NCI-H82 (cell line): Measurements from ENCODE around the gene MTA3.
A peak's percentile ranks its signal among the peaks of the same experiment; 100 is the strongest.
"Not testable (repeated sequence)": the region's sequence is repeated elsewhere in the genome, so short reads cannot be mapped to it uniquely, and the experiment has no call there.

Source experiments
- DNase-seq: peaks from one replicate; lab custom pipeline; 2025; lab: John Stamatoyannopoulos, UW

MTA3 gene

DNA sequence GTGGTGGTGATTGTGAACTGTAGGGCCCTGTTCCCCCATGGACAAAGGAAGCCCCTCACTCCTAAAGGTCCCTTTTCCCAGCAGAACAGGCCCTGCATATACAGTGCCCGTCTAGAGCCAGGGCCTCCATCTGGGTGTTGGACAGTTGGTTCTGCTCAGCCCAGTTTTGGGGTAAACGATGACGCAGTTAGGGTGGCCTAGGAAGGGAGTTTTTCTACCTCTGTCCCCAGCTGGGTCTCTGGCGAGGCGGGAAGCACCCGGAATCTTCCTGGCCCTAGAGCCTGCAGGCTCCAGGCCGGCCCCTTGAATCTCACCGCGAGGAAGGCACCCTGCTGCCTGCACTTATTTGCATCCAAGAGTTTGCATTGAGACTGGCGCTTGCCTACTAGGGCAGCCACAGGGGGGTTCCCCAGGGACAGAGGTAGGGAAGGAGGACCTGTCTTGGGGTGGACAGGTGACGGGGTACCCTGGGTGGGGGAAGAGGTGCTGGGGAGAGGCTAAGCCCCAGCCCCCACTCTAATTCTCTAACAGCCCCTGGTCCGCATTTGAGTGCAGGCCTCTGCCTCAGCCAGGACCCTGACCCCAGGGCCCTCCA lies 529 bp upstream of the MTA3 start:
- DNase-seq = peak; percentile 57

- peak; percentile 64 for DNase-seq
Observed at GRCh38 chr2:42569116-42569711, 782 bp downstream of the MTA3 start.

DNA sequence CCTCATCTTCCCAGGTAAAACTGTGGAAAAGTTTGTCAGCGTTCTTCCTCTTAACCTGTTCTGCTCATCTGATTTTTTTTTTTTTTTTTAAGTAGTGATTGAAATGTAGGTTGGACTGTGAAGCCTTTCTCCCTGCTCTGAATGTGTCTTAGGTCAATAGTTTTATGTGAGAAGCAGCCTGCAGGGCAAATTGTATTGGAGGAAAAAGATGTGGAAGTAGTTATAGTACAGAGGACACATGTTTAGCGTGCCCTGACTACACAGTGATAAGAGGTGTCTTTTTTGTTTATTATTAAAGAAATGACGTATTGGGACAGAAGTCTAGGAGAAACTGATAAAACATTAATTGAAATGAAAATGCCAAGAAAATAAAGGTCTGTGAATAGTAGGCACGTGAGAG lies 1.5 kb downstream of the MTA3 start:
- DNase-seq = peak; percentile 21

DNA sequence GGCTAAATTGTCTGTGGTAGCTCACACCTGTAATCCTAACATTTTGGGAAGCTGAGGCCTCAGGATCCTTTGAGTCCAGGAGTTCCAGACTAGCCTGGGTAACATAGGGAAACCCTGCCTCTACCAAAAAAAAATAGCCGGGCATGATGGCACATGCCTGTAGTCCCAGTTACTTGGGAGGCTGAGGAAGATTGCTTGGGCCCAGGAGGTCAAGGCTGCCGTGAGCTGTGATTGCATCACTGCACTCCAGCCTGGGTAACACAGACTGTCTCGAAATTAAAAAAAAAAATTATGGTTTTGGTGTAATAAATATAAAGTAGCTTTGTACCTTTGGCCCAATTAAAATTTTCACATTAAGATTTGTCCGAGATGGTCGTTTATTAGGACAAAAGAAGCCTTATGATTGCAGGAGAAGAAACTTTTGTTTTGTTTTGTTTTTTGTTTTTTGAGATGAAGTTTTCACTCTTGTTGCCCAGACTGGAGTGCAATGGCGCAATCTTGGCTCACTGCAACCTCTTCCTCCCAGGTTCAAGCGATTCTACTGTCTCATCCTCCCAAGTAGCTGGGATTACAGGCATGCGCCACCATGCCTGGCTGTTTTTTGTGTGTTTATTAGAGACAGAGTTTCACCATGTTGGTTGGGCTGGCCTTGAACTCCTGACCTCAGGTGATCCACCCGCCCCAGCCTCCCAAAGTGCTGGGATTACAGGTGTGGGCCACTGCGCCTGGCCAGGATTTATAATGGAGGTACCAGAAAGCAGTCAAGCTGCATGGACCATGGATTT lies 4.1 kb downstream of the MTA3 start:
- no peak for DNase-seq

DNA sequence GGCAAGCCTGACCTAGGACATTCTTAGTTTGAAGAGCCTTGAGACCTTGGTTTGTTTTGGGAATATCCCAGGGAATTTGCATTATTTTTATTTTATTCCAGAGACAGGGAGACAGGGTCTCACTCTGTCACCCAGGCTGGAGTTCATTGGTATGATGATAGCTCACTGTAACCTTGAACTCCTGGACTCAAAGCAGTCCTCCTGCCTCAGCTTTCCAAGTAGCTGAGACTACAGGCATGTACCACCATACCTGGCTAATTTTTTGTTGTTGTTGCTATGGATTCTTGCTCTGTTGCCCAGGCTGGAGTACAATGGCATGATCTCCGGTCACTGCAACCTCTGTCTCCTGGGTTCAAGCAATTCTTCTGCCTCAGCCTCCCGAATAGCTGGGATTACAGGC lies 4.8 kb downstream of the MTA3 start:
- DNase-seq = no peak

GRCh38 chr2:42575458-42576064 lies 7.1 kb downstream of the MTA3 start:
- no peak for DNase-seq

DNA sequence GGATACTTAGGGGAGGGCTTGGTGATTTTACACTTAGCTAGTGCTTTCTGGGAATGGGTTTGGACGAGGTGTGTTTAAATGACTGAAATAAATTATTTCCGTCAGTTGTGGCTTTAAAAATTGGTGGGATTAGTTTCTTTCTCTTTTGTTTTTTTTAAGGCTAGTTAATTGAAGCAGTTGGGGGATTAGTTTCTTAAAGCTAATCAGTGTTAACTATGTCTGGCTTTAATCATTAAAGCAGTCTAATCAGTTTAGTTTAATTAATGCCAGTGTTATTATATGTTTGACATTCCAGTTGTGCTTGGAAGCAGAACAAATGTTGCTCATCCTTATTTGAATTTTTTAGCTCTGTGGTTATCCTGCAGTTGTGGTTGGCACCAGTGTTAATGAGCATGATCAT lies 10.2 kb downstream of the MTA3 start:
- DNase-seq = peak; percentile 43

DNA sequence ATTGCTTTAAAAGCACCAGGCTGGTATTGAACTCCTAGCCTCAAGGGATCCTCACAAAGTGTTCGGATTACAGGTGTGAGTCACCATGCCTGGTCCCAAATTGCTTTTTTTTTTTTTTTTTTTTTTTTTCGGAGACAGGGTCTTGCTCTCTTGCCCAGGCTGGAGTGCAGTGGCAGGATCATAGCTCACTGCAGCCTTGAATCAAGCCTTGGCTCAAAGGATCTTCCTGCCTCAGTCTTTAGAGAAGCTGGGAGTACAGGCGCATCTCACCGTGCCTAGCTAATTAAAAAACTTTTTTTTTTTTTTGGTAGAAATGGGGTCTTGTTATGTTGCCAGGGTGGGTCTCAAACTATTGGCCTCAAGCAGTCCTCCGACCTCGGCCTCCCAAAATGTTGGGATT lies 12.8 kb downstream of the MTA3 start:
- DNase-seq = no peak

GRCh38 chr2:42584628-42585027 lies 16.2 kb downstream of the MTA3 start:
- DNase-seq = not testable (repeated sequence)

DNA sequence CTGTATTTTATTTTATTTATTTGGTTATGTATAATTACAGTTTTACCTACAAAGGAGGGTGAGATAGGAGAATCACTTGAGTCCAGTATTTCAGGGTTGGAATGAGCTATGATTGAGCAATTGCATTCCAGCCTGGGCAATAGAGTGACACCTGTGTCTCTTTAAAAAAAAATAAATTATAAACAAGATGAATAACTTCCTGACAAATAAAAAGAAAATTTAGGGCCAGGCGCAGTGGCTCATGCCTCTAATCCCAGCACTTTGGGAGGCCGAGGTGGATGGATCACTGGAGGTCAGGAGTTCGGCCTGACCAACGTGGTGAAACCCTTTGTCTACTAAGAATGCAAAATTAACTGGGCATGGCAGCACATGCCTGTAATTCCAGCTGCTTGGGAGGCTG lies 17.3 kb downstream of the MTA3 start:
- no peak for DNase-seq

DNA sequence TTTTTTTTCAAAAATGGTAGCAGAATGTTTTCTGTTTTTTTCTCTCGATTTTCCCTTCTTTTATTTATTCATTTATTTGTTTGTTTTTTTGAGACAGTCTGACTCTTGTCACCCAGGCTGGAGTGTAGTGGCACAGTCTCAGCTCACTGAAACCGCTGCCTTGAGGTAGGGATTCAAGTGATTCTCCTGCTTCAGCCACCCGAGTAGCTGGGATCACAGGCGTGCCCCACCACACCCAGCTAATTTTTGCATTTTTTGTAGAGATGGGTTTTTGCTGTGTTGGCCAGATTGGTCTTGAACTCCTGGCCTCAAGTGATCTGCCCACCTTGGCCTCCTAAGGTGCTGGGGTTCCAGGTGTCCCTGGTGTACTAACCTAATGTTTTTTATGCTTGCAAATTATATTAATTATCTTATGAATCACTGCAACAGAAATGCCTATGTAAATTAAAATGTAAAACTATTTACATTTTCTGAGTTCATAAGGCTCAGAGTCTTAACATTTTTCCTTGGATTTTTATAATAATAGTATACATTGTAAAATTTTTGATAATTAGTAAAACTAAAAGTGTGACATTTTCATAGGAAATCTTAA lies 19.2 kb downstream of the MTA3 start:
- no peak for DNase-seq

- DNase-seq = no peak
Observed at GRCh38 chr2:42588121-42588520, 19.7 kb downstream of the MTA3 start.

DNA sequence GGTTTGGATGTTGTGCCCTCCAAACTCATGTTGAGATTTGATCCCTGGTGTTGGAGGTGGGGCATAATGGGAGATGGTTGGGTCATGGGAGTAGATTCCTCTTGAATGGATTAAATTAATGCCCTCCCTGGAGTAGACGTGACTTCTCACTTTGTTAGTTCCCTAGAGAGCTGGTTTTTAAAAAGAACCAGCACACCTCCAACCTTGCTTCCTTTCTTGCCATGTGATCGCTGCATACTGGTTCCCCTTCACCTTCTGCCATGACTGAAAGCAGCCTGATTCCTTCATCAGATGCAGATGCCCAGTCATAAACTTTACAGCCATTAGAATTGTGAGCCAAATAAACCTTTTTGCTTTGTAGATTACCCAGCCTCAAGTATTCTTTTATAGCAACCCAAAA lies 21.7 kb downstream of the MTA3 start:
- no peak for DNase-seq

- DNase-seq = no peak
Observed at GRCh38 chr2:42593282-42593681, 24.9 kb downstream of the MTA3 start.

DNA sequence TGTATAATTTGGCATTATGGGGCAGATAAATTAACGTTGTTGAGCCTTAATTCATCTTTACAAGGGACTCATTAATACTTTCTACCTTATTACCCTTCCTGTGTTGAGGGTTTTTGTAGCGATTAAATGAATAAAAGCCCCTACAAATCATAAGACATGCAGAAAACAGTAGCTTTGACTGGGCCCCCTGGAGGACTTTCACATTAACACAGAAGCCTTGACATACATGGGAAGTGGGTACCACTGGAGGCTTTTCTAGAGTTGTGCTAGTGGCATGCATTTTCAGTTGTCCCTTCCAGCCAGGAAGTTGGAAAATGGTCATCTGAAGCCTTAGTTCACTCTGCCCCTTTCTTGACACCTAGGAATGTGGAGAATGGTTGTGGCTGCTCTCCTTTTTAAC lies 30.2 kb downstream of the MTA3 start:
- DNase-seq = peak; percentile 38

DNA sequence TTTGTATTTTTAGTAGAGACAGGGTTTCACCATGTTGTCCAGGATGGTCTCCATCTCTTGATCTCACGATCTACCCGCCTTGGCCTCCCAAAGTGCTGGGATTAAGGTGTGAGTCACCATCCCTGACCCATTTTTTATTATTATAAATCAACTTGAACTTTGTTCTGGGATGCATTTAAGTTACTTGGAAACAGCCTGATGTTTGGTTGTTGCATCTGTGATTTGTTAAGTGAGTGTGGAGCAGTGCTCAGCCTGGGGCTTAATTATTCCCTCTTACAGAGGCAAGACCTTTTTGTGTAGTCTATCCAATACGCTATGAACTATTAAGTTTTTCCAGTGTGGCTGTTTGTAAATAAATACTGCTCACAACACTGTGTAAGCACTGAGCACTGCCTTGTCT lies 32.6 kb downstream of the MTA3 start:
- no peak for DNase-seq

DNA sequence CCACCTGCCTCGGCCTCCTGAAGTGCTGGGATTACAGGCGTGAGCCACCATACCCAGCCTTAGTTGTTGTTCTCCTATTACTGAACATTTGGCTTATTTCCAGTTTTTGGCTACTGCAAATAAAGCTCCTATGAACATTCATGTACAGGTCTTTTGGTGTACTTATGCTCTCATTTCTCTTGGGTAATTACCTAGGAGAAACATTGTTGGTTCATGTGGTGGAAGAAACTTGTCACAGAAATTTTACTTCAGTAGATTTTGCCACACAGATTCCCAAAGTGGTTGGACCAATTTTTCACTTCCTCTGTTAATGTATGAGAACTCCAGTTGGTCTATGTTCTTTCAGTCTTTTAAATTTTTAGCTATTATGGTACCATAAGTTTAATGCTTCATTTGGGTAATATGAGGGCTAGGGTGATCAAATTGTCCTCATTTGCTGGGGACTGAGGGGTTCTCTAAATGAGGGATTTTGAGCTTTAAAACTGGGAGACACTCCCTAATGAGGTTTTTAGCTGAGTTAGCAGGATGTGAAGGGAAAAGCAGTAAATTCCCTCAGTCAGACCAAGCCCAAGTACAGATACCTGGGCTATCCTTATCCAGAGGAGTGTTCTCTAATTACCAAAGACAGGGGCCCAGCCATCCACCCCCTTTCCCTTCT lies 33.9 kb downstream of the MTA3 start:
- peak; percentile 45 for DNase-seq

GRCh38 chr2:42602876-42603219 lies 34.4 kb downstream of the MTA3 start:
- DNase-seq = no peak

DNA sequence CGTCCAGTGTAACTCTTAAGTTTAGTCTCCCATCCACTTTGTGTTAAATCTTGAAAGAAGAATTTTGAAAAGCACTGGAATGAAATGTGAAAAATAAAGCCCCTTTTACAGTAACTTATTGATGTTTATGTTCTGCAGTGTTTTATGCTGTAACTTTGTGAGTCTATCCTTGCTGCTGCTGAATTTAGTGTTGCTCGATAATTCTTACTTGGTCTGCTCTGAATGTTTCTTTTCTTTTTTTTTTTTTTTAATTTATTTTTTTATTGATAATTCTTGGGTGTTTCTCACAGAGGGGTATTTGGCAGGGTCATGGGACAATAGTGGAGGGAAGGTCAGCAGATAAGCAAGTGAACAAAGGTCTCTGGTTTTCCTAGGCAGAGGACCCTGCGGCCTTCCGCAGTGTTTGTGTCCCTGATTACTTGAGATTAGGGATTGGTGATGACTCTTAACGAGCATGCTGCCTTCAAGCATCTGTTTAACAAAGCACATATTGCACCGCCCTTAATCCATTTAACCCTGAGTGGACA lies 36.0 kb downstream of the MTA3 start:
- DNase-seq = peak; percentile 28

GRCh38 chr2:42606166-42606565 lies 37.7 kb downstream of the MTA3 start:
- not testable (repeated sequence) for DNase-seq

- no peak for DNase-seq
Observed at GRCh38 chr2:42607101-42607637, 38.7 kb downstream of the MTA3 start.
